CD4-positive, alpha-beta T cell treated with Interferon gamma for 1 hour (primary cell): ENCODE data around the gene GALK2.

Experiments used
- DNase-seq: peaks from one replicate; pipeline ENCODE4 v3.0.0-alpha.2; 2020

Gene GALK2

GRCh38 chr15:49366496-49366895 is 196.4 kb downstream of the GALK2 start:
- DNase-seq, result no peak

- DNase-seq, result no peak
These were observed 200.7 kb downstream of the GALK2 start for GRCh38 chr15:49370782-49371181.

GRCh38 chr15:49372366-49372765 is 202.3 kb downstream of the GALK2 start:
- no peak for DNase-seq

GRCh38 chr15:49379996-49380395 is 209.9 kb downstream of the GALK2 start:
- DNase-seq, result no peak

- no peak for DNase-seq
These were observed 210.9 kb downstream of the GALK2 start for GRCh38 chr15:49380912-49381311.
